LNCaP clone FGC (cell line): ENCODE measurements around the gene AOPEP.

Source experiments
- DNase-seq: peaks from one replicate; pipeline ENCODE4 v3.0.0-alpha.2; 2011; ENCODE audit warnings: low read depth
- H3K4me3 ChIP-seq: 2 replicates; pipeline ENCODE4 v1.5.1; 2011; ENCODE audit warnings: mild to moderate bottlenecking, low read depth, low read length, control low read depth
- TF ChIP-seq, protein P1 (sequence below): IDR thresholded peaks from 2 replicates; pipeline ENCODE4 v1.5.1; 2012; ENCODE audit warnings: mild to moderate bottlenecking; ENCODE audit not compliant: control insufficient read depth, insufficient read depth; ENCODE audit errors: extremely low read depth

Gene AOPEP

DNA sequence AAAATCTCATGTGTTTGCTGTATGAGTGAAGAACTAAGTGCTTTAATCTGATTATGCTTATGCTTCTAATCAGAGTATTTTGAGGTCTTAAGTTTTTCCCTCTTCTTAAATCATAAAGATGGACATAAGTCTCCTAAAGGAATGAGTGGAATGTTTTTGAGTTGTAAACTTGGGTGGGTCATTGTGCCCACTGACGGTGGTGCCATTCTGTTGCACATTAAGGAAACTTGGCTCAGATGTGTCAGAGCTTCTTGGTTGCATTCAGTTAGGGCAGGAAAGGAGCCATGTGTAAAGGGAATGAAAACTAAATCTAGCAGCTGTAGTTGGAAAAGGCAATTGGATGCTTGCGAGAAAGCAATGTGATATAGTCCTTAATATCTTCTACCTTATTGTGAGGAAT, 334.4 kb downstream of the AOPEP start:
- no peak for DNase-seq
- TF ChIP-seq, protein P1, sequence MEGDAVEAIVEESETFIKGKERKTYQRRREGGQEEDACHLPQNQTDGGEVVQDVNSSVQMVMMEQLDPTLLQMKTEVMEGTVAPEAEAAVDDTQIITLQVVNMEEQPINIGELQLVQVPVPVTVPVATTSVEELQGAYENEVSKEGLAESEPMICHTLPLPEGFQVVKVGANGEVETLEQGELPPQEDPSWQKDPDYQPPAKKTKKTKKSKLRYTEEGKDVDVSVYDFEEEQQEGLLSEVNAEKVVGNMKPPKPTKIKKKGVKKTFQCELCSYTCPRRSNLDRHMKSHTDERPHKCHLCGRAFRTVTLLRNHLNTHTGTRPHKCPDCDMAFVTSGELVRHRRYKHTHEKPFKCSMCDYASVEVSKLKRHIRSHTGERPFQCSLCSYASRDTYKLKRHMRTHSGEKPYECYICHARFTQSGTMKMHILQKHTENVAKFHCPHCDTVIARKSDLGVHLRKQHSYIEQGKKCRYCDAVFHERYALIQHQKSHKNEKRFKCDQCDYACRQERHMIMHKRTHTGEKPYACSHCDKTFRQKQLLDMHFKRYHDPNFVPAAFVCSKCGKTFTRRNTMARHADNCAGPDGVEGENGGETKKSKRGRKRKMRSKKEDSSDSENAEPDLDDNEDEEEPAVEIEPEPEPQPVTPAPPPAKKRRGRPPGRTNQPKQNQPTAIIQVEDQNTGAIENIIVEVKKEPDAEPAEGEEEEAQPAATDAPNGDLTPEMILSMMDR, result no peak
- no peak overlapping the region for H3K4me3 ChIP-seq

DNA sequence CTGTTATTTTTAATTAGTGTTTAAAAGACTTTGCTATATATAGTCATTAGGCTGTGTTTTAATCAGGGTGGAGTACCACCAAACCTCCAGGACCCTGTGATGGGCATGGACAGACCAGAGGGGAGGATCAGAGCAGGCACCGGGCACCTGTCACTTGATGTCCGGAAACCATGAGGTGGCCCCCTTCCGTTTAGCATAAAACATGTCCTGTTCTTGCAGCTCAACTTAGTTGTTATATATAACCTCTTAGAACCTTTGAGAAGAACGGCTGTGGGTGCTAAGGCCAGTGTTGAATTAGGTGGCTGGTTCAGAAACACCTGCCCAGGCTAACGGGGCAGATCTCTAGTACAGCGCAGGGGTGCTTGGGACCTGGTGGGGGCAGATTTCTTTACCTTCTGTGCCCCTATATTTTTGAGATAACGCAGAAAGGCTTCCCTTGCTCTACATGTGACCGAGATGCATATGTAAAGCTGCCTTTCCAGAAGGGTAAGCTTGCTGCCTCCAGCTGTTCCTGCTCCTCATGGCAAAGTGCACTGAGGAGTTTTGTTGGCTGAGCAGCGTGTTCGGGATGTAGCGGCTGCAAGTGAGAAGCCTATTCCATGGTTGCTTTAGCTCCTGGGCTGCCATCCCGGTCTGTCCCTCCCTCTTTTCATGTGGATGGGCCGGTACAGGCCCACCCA, 335.6 kb downstream of the AOPEP start:
- TF ChIP-seq, protein P1, result no peak
- no peak overlapping the region for H3K4me3 ChIP-seq
- DNase-seq, result no peak

DNA sequence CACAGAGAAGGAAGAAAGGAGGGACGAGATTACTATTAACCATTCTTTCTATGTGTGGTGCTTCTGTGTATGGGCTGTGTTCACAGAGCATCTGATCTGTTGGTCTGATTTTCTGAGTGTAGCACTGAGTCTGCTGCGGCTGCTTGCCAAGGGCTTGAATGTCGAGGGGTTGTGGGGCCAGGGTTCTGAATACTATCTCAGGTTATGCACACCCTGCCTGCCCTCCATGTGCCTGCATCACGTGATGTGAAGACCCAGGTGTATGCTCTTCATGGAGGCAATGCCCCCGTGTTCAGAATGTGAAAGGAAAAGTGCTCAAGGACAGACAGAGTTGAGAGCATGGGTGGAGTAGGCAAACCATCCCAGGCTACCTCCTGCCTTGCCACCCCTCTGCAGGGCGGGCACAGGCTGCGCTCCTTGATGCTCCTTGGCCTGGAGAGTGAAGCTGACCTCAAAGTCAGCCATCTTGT, 336.1 kb downstream of the AOPEP start:
- no peak overlapping the region for H3K4me3 ChIP-seq
- DNase-seq, result no peak
- TF ChIP-seq, protein P1, result no peak

DNA sequence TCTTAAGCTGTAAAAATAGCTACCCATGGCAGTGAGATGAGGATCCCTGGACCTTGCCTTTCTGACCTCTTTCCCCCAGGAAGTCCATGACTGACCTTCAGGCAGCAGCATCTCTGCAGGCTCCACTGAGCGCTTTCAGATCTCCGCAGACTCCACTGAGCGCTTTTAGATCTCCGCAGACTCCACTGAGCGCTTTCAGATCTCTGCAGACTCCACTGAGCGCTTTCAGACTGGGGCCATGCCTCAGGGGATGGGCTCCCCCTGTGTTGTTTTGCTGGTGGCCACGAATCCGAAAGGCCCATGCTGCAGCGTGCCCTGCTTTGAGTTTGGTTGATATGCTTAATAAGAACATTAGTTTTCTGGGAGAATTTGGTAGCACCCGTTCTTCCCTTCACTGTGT, 336.8 kb downstream of the AOPEP start:
- DNase-seq, result no peak
- TF ChIP-seq, protein P1, result no peak
- no peak overlapping the region for H3K4me3 ChIP-seq

DNA sequence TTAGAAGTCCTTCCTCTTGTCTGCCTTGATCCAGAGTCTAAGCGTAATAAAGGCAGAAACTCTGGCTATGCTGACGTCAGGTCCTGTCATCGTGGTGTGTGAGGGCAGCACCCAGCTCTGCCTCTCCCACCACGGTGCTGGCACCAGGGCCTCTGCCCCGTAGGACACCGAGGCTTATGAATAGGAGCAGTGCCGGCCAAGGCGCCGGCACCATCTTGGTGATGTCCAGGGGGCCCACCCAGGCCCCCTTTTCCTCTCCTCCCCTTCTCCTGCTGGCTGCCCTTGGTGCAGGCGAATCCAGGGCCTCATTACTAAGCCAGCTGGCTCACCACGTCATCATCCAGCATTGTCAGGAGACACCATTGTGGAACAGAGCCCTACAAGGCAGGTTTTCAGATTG, 338.7 kb downstream of the AOPEP start:
- TF ChIP-seq, protein P1, result no peak
- H3K4me3 ChIP-seq, result no peak overlapping the region
- no peak for DNase-seq

DNA sequence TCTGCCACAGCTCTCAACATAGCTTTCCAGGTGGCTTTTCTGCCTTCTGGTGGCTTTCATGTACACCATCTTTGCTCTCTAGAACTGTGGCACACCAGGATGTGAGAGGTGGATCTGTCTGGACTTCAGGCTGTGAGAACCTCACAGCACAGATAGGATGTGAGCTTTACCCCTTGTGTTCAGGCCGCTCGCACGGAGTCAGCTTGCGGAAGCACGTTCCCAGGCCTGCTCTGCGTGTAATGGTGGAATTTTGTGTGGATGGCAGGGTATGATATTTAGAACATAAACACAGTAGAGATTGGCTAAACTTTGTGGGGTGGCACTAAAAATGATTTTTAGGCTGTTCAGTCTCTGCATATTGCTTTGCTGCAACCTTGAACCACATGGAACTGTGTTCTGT, 340.6 kb downstream of the AOPEP start:
- no peak overlapping the region for H3K4me3 ChIP-seq
- TF ChIP-seq, protein P1, result no peak

DNA sequence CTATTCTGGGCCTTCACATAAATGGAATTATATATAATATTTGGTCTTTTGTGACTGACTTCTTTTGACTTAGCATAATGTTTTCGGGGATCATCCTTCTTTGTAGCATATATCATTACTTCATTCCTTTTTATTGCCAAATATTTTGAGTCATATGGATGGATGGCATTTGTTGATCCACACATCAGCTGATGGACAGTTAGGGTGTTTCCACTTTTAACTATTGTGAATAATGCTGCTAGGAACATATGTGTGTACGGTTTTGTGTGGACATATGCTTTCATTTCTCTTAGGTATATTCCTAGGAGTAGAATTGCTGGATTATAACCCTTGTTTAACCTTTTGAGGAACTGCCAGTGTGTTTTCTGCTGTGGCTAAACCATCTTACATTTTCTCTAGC, 341.4 kb downstream of the AOPEP start:
- DNase-seq, result no peak
- TF ChIP-seq, protein P1, result no peak
- H3K4me3 ChIP-seq, result no peak overlapping the region

More for the DNA sequence above, 340.6 kb downstream of the AOPEP start:
- no peak for DNase-seq
